Left ventricle myocardium inferior (tissue), 1 donor: ENCODE results near the gene NHERF2. TPM values are rescaled to one million over a fixed set of nuclear protein-coding genes. Genes with fewer than 3 reads are reported as not detected.

Experiments
- DNase-seq: peaks from one replicate; pipeline ENCODE4 v3.0.0-alpha.2; 2020
- H3K27ac ChIP-seq: fragments of 200-600 bp; replicated peaks from 2 replicates; pipeline ENCODE4 v1.8.0; 2021
- H3K27me3 ChIP-seq: fragments of 200-600 bp; 2 replicates; pipeline ENCODE4 v1.8.0; 2021; ENCODE audit warnings: low read depth
- H3K36me3 ChIP-seq: fragments of 200-600 bp; 2 replicates; pipeline ENCODE4 v1.8.0; 2021
- H3K4me1 ChIP-seq: fragments of 200-600 bp; 2 replicates; pipeline ENCODE4 v1.8.0; 2021
- H3K4me3 ChIP-seq: fragments of 200-600 bp; 2 replicates; pipeline ENCODE4 v1.8.0; 2021; ENCODE audit warnings: mild to moderate bottlenecking, moderate library complexity
- H3K9me3 ChIP-seq: fragments of 200-600 bp; replicated peaks from 2 replicates; pipeline ENCODE4 v1.8.0; 2021
- intact Hi-C: fragments of 100-400 bp; cut with micrococcal nuclease; formaldehyde crosslinking; loops from one replicate; pipeline ENCODE4 v1.11.0; 2022
- total RNA-seq: library from RNA; stranded (reverse); fragmentation: NEBNext Ultra II Directional; extraction: Animal tissue kit (Norgen Biotek cat#: 25700); gene quantifications from one replicate; pipeline ENCODE4 v1.2.1, GENCODE V29; 2021
- TF ChIP-seq, protein P1 (sequence below): fragments of 200-600 bp; IDR thresholded peaks from 2 replicates; pipeline ENCODE4 v1.8.0; 2021; ENCODE audit warnings: antibody characterized with exemption, mild to moderate bottlenecking, borderline replicate concordance
- donor health status: DM: no; HTN: yes; CAD: no; lungs with severe emphysema.

The NHERF2 gene
- total RNA-seq, 1 donor from 2014 or later: 221 TPM

GRCh38 chr16:1998852-1999801 lies 27.6 kb upstream of the NHERF2 start:
- TF ChIP-seq, protein P1, sequence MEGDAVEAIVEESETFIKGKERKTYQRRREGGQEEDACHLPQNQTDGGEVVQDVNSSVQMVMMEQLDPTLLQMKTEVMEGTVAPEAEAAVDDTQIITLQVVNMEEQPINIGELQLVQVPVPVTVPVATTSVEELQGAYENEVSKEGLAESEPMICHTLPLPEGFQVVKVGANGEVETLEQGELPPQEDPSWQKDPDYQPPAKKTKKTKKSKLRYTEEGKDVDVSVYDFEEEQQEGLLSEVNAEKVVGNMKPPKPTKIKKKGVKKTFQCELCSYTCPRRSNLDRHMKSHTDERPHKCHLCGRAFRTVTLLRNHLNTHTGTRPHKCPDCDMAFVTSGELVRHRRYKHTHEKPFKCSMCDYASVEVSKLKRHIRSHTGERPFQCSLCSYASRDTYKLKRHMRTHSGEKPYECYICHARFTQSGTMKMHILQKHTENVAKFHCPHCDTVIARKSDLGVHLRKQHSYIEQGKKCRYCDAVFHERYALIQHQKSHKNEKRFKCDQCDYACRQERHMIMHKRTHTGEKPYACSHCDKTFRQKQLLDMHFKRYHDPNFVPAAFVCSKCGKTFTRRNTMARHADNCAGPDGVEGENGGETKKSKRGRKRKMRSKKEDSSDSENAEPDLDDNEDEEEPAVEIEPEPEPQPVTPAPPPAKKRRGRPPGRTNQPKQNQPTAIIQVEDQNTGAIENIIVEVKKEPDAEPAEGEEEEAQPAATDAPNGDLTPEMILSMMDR: no peak
- no peak for DNase-seq
- Histone ChIP-seq H3K4me1 (peaks cover 11% of the 10 kb centered on the region), H3K9me3 (no peaks in the 10 kb centered on the region), H3K27me3 (no peaks in the 10 kb centered on the region), H3K4me3 (no peak overlapping the region), H3K36me3 (peaks cover 65% of the 10 kb centered on the region), H3K27ac (no peak overlapping the region)
- intact Hi-C loops: no loop called here

- H3K27ac ChIP-seq: no peak overlapping the region
- H3K36me3 ChIP-seq: peaks cover 65% of the 10 kb centered on the region
- H3K4me1 ChIP-seq: peaks cover 20% of the 10 kb centered on the region
- TF ChIP-seq, protein P1: no peak
- intact Hi-C loops: no loop called here
- no peaks in the 10 kb centered on the region for H3K9me3 ChIP-seq
- DNase-seq: no peak
- no peak overlapping the region for H3K4me3 ChIP-seq
- no peaks in the 10 kb centered on the region for H3K27me3 ChIP-seq
Measured at GRCh38 chr16:1999866-2000514, 26.7 kb upstream of the NHERF2 start.

DNA sequence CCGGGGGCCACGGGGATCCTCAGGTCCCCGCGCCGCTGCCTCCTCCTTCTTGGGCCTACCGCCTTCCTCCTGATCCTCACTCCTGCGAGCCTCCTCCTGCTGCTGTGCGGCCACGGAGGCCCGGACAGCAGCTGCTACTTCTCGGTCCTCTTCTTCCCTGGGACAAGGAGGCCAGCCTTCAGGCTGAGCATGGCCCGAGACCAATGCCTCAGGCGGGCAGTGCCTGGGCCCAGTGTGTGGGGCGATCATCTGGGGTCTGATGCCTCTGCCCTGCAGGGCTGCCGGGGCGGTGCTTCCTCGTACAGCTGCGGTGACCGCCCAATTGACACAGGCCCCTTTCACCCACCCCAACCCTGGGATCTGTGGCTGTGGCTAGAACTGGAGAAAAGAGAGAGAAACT lies 25.7 kb upstream of the NHERF2 start:
- no peak for DNase-seq
- intact Hi-C loops: no loop called here
- H3K4me1 ChIP-seq: peaks cover 31% of the 10 kb centered on the region
- TF ChIP-seq, protein P1: no peak
- H3K9me3 ChIP-seq: no peaks in the 10 kb centered on the region
- no peak overlapping the region for H3K27ac ChIP-seq
- no peaks in the 10 kb centered on the region for H3K27me3 ChIP-seq
- H3K36me3 ChIP-seq: peaks cover 65% of the 10 kb centered on the region
- H3K4me3 ChIP-seq: no peak overlapping the region

- Histone ChIP-seq H3K27me3 (no peaks in the 10 kb centered on the region), H3K9me3 (no peaks in the 10 kb centered on the region), H3K4me3 (no peak overlapping the region), H3K4me1 (peaks cover 37% of the 10 kb centered on the region), H3K27ac (no peak overlapping the region), H3K36me3 (peaks cover 64% of the 10 kb centered on the region)
- DNase-seq: no peak
- intact Hi-C loops: no loop called here
- TF ChIP-seq, protein P1: no peak
Measured at GRCh38 chr16:2001456-2002355, 25.0 kb upstream of the NHERF2 start.
